D721Med (cell line): Measurements from ENCODE around the gene CCBE1.

ENCODE experiments used
- DNase-seq: peaks from one replicate; pipeline ENCODE4 v3.0.0; 2011; ENCODE audit warnings: low spot score; ENCODE audit not compliant: insufficient read length
- FAIRE-seq: peaks from 2 replicates; lab custom pipeline; 2011; peaks lifted over from hg19 to GRCh38; lab: Jason Lieb, UNC
- TF ChIP-seq, protein P1 (sequence below): IDR thresholded peaks from 2 replicates; pipeline ENCODE4 v1.5.1; 2012; ENCODE audit warnings: mild to moderate bottlenecking, control low read depth; ENCODE audit not compliant: insufficient read depth; ENCODE audit errors: missing control alignments

CCBE1 gene

DNA sequence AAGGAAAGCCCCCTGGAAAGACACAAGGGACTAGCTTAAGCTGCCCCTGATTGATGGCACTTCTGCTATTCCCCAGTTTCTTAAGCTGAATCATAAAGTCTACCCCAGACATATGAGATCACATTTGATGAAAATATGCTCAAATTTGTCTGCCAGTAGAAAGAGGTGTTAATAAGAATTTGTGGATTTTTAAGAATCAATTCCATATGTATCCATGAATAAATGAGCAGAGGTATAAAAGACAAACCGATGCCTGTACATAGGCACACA is 119.9 kb downstream of the CCBE1 start:
- TF ChIP-seq, protein P1, sequence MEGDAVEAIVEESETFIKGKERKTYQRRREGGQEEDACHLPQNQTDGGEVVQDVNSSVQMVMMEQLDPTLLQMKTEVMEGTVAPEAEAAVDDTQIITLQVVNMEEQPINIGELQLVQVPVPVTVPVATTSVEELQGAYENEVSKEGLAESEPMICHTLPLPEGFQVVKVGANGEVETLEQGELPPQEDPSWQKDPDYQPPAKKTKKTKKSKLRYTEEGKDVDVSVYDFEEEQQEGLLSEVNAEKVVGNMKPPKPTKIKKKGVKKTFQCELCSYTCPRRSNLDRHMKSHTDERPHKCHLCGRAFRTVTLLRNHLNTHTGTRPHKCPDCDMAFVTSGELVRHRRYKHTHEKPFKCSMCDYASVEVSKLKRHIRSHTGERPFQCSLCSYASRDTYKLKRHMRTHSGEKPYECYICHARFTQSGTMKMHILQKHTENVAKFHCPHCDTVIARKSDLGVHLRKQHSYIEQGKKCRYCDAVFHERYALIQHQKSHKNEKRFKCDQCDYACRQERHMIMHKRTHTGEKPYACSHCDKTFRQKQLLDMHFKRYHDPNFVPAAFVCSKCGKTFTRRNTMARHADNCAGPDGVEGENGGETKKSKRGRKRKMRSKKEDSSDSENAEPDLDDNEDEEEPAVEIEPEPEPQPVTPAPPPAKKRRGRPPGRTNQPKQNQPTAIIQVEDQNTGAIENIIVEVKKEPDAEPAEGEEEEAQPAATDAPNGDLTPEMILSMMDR: no peak
- FAIRE-seq: no peak
- no peak for DNase-seq

GRCh38 chr18:59576541-59577385 is 120.5 kb downstream of the CCBE1 start:
- TF ChIP-seq, protein P1: no peak
- FAIRE-seq: no peak
- DNase-seq: no peak

DNA sequence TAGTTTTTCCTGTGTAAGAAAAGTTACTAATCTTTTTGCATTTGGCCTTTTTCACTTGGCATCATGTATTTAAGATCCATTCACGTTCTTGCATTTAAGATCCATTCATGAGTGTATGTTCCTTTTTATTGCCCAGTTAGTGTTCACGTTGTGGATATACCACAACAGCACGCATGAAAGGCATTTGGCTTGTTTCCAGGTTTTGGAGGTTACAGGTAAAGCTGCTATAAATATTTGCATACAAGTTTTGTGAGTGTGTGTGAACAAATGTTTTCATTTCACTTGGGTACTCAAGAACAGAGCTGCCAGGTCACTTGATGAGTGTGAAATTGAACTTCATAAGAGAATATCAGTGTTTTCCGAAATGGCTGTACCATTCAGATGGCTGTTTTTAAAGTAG is 121.2 kb downstream of the CCBE1 start:
- FAIRE-seq: peak; percentile 97
- TF ChIP-seq, protein P1: no peak
- no peak for DNase-seq

DNA sequence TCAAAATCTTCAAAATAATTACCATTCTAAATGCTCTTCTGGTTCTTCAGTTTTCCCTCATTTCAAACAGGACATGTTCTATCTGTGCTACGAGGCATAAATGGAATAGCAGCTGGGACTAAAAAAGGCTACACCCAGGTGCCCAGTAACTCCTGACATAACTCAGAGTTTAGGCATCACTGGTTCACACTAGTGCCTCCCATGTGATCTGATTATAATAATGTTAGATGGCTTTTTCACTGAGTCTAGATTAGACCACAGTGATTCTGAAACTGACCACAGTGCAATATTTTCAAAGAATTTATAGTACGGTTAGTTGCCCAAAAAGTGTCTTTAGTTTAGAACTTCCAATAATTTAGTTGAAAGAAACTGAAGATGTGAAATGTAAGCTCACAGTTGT is 123.3 kb downstream of the CCBE1 start:
- TF ChIP-seq, protein P1: no peak
- FAIRE-seq (peak; percentile 97), DNase-seq (no peak)

GRCh38 chr18:59571902-59572301 is 125.3 kb downstream of the CCBE1 start:
- TF ChIP-seq, protein P1: no peak
- no peak for DNase-seq
- FAIRE-seq: peak; percentile 99

- TF ChIP-seq, protein P1: no peak
- FAIRE-seq (peak; percentile 95), DNase-seq (no peak)
Observed at GRCh38 chr18:59570796-59571195, 126.4 kb downstream of the CCBE1 start.

DNA sequence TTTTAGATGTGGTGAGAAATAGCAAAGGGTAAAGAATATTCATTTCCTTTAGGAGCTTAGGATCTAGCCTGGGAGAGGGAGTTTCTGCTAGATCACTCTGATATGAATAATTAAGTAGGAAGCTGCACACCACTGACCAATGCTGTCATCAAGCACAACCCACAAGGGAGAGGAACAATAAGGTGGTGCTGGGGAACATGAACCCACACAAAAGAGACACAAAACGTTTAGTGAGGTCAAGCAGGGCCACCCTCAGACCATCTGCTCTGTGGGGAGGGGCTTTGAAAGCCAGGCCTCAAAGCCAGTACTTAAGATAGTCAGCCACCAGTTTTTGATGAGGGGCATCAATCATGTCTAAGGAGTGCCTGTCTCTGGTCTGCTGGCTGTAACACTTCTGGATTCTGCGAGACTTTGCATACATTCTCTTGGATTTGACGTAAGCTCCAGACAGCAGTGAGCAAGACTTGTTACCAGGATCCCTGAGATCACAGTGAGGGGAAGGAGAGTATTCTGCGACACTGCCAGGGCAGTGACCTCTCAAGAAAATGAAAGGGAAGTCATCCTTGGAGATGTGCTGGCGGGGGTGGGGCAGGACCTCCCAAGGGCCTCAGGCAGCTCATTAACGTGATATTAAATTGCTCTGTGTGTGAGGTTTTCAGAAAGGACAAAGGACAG is 127.0 kb downstream of the CCBE1 start:
- DNase-seq (no peak), FAIRE-seq (no peak)
- TF ChIP-seq, protein P1: no peak
